Sigmoid colon (tissue), 7 donors: ENCODE results near the gene TRIM54. TPM values are rescaled to one million over a fixed set of nuclear protein-coding genes. Genes with fewer than 3 reads are reported as not detected.
A peak's percentile ranks its signal among the peaks of the same experiment; 100 is the strongest.

ENCODE experiments used
- DNase-seq: peaks from one replicate; pipeline ENCODE4 v3.0.0-alpha.2; 2019
- H3K27ac ChIP-seq, 4 donors: fragments of 200-600 bp; sonication (generic); one replicate each; pipeline ENCODE4 v1.5.1; 2016 to 2019; ENCODE audit warnings: mild to moderate bottlenecking in 1 of 4
- H3K27me3 ChIP-seq, 3 donors: fragments of 200-600 bp; sonication (generic); one replicate each; pipeline ENCODE4 v1.5.1; 2019; ENCODE audit warnings: mild to moderate bottlenecking in 1 of 3
- H3K36me3 ChIP-seq, 4 donors: fragments of 200-600 bp; sonication (generic); one replicate each; pipeline ENCODE4 v1.5.1; 2016 to 2019
- H3K4me1 ChIP-seq, 4 donors: fragments of 200-600 bp; sonication (generic); one replicate each; pipeline ENCODE4 v1.5.1; 2017 to 2019
- H3K4me3 ChIP-seq, 4 donors: fragments of 200-600 bp; sonication (generic); one replicate each; pipeline ENCODE4 v1.5.1; 2017 to 2019; ENCODE audit warnings: mild to moderate bottlenecking in 2 of 4, moderate library complexity in 1 of 4
- H3K9me3 ChIP-seq, 4 donors: fragments of 200-600 bp in 3 of 4; sonication (generic) in 3 of 4; one replicate each; pipeline versions ENCODE4 v1.5.1 to v1.6.1; 2013 to 2019
- EP300 ChIP-seq, 4 donors: sonication (generic); formaldehyde crosslinking; IDR thresholded peaks; one replicate each; pipeline ENCODE4 v1.6.1; 2017; ENCODE audit warnings: antibody characterized with exemption in 4 of 4
- POLR2A ChIP-seq, 2 donors: fragments of 450-650 bp; IDR thresholded peaks; one replicate each; pipeline ENCODE4 v1.6.1; 2016; ENCODE audit warnings: antibody characterized with exemption in 2 of 2, mild to moderate bottlenecking in 2 of 2, moderate library complexity in 2 of 2
- POLR2AphosphoS5 ChIP-seq, 4 donors: sonication (generic); formaldehyde crosslinking; IDR thresholded peaks; one replicate each; pipeline ENCODE4 v1.6.1; 2017; ENCODE audit warnings: antibody characterized with exemption in 4 of 4
- WGBS, 2 donors: extraction: QIAGEN DNeasy Blood & Tissue Kit; methylation state at CpG; one replicate each; pipeline ENCODE4 v1.1.7; 2013; 5-methylcytosine and 5-hydroxymethylcytosine counted together
- intact Hi-C: fragments of 100-400 bp; cut with DNase I; formaldehyde crosslinking; loops from one replicate; pipeline ENCODE4 v1.15.1; 2023
- polyA plus RNA-seq, 3 donors: library from polyadenylated mRNA; stranded (reverse); fragments of 200-250 nt; gene quantifications; one replicate each; pipeline ENCODE4 v1.2.3, GENCODE V29; 2013
- total RNA-seq, 4 donors: library from RNA; depleted of rRNA; stranded (reverse); fragments of >200 nt; gene quantifications; one replicate each; pipeline ENCODE4 v1.1.0, GENCODE V29; 2016
- TF ChIP-seq, protein P1 (sequence below), 4 experiments: fragments of 450-650 bp in 3 of 4; fragments of 200-600 bp in 1 of 4; IDR thresholded peaks; one replicate each; pipeline ENCODE4 v1.5.1; 2016 to 2019; ENCODE audit warnings: antibody characterized with exemption in 4 of 4, mild to moderate bottlenecking in 3 of 4, moderate library complexity in 2 of 4
- donor health status: healthy with polysubstance abuse.
- donor health status: Bipolar disorder and iron deficiency.
- donor health status: healthy.

The TRIM54 gene, protein sequence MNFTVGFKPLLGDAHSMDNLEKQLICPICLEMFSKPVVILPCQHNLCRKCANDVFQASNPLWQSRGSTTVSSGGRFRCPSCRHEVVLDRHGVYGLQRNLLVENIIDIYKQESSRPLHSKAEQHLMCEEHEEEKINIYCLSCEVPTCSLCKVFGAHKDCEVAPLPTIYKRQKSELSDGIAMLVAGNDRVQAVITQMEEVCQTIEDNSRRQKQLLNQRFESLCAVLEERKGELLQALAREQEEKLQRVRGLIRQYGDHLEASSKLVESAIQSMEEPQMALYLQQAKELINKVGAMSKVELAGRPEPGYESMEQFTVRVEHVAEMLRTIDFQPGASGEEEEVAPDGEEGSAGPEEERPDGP
- total RNA-seq (under 1 TPM in 1 of 4 donors, not detected in 3; 0.41 TPM), polyA plus RNA-seq (under 1 TPM in 2 of 3 donors, not detected in 1; 0.16 to 0.46 TPM)

DNA sequence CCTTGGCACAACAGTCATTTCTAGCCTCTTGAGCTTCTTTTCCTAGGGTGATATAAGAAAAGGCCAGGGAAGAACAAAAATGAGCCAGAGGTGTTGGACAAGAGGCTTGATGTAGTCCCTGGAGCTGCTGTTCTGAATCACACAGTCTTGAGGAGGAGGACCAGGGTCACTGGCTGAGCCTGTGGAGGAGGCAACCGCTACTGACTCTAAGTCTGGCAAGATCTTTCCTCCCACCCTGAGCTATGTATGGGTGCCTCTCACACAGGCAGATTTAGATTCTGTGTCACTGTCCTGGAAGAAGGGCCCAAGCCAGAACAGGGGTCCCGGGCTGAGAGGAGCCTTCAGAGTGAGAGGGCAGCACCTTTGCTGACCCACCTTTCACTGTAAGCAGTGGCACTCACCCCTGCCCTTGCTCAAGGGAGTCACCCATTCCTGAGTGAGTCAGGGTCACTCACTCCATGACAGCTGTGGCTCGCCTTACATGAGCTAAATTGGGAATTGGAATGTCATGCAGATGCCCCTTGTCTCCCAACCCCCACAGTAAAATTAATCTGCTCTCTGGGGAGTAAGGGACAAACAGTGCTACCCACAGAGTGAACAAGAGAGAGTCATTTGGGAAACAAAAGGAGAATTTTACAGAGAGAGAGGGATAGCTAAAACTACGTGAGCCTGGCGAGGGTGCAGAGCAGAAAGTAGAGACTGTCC lies at the start of gene TRIM54:
TRIM54 (plus strand) TSS at position 575 of the 705 bp plus-strand sequence. CDS start 303 bp downstream, outside the sequence.
- H3K27me3 ChIP-seq = peaks cover 0 to 35% (median 4%) of the 10 kb centered on the region in 3 donors
- no peak within 1 kb of the TSS for H3K4me3 ChIP-seq
- H3K27ac ChIP-seq = no peak within 1 kb of the TSS
- no peaks in the 10 kb centered on the region for H3K36me3 ChIP-seq
- TF ChIP-seq POLR2A (IDR thresholded peaks at IDR 0.05) (no peak), EP300 (IDR thresholded peaks at IDR 0.05) (no peak), POLR2AphosphoS5 (IDR thresholded peaks at IDR 0.05) (no peak)
- TF ChIP-seq, protein P1, sequence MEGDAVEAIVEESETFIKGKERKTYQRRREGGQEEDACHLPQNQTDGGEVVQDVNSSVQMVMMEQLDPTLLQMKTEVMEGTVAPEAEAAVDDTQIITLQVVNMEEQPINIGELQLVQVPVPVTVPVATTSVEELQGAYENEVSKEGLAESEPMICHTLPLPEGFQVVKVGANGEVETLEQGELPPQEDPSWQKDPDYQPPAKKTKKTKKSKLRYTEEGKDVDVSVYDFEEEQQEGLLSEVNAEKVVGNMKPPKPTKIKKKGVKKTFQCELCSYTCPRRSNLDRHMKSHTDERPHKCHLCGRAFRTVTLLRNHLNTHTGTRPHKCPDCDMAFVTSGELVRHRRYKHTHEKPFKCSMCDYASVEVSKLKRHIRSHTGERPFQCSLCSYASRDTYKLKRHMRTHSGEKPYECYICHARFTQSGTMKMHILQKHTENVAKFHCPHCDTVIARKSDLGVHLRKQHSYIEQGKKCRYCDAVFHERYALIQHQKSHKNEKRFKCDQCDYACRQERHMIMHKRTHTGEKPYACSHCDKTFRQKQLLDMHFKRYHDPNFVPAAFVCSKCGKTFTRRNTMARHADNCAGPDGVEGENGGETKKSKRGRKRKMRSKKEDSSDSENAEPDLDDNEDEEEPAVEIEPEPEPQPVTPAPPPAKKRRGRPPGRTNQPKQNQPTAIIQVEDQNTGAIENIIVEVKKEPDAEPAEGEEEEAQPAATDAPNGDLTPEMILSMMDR (IDR thresholded peaks at IDR 0.05) = no peak
- no peaks in the 10 kb centered on the region for H3K9me3 ChIP-seq
- no peaks in the 10 kb centered on the region for H3K4me1 ChIP-seq
- intact Hi-C loops = loop anchor here (5.0 kb wide), 1 partner anchor 320 kb away; no protein-coding TSS in a partner anchor
- no peak for DNase-seq
- 75 to 80% methylated on average over 5 of the region's 5 CpGs for WGBS, 2 donors

DNA sequence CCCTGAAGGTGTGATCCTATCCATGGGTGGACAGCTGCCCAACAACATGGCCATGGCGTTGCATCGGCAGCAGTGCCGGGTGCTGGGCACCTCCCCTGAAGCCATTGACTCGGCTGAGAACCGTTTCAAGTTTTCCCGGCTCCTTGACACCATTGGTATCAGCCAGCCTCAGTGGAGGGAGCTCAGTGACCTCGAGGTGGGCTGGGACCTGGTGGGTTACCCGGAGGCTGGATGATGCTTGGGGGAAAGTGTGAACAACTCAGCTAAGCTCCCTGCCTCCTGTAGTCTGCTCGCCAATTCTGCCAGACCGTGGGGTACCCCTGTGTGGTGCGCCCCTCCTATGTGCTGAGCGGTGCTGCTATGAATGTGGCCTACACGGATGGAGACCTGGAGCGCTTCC lies 48.9 kb upstream of the TRIM54 start:
- no peaks in the 10 kb centered on the region for H3K27me3 ChIP-seq
- WGBS, 2 donors = 95 to 96% methylated on average over 14 of the region's 14 CpGs
- H3K36me3 ChIP-seq = peaks cover 28 to 100% (median 69%) of the 10 kb centered on the region in 4 donors
- intact Hi-C loops = no loop called here
- DNase-seq = peak; percentile 48
- no peak overlapping the region for H3K4me3 ChIP-seq
- TF ChIP-seq EP300 (IDR thresholded peaks at IDR 0.05) = no peak
- no peak for TF ChIP-seq POLR2A (IDR thresholded peaks at IDR 0.05)
- TF ChIP-seq, protein P1 (IDR thresholded peaks at IDR 0.05) = no peak
- no peak for TF ChIP-seq POLR2AphosphoS5 (IDR thresholded peaks at IDR 0.05)
- H3K4me1 ChIP-seq = no peaks in the 10 kb centered on the region
- no peaks in the 10 kb centered on the region for H3K9me3 ChIP-seq
- H3K27ac ChIP-seq = no peak overlapping the region

DNA sequence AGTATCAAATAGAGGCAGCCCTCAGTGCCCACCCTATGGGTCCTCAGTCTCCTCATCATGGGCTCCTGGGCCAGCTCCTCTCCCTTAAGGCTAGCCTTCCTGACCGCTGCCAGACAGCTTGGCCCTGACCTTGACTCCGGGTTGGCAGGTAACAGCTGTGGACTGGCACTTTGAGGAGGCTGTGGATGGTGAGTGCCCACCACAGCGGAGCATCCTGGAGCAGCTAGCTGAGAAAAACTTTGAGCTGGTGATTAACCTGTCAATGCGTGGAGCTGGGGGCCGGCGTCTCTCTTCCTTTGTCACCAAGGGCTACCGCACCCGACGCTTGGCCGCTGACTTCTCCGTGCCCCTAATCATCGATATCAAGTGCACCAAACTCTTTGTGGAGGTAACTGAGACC lies 46.1 kb upstream of the TRIM54 start:
- intact Hi-C loops = no loop called here
- H3K9me3 ChIP-seq = no peaks in the 10 kb centered on the region
- no peaks in the 10 kb centered on the region for H3K4me1 ChIP-seq
- peaks cover 30 to 100% (median 83%) of the 10 kb centered on the region in 4 donors for H3K36me3 ChIP-seq
- 97% methylated on average over 12 of the region's 12 CpGs for WGBS, 2 donors
- TF ChIP-seq POLR2AphosphoS5 (IDR thresholded peaks at IDR 0.05) (no peak), POLR2A (IDR thresholded peaks at IDR 0.05) (no peak), EP300 (IDR thresholded peaks at IDR 0.05) (no peak)
- TF ChIP-seq, protein P1 (IDR thresholded peaks at IDR 0.05) = no peak
- H3K27ac ChIP-seq = no peak overlapping the region
- no peak overlapping the region for H3K4me3 ChIP-seq
- H3K27me3 ChIP-seq = no peaks in the 10 kb centered on the region
- DNase-seq = peak; percentile 33

DNA sequence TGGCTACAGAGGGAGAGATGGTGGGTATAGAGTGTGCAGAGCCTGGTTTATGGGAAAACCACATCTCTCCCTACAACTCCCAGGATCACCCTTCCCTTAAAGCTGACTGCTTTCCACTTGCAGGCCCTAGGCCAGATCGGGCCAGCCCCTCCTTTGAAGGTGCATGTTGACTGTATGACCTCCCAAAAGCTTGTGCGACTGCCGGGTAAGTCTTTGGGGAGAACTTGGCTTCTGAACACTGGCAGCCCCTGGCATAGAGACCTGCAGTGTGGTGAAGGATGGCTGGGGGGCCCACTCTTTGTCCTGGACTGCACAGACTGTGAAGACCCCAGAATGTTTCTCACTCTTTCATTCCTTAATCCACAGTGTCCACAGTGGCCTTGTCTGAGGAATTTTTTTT lies 45.6 kb upstream of the TRIM54 start:
- TF ChIP-seq EP300 (IDR thresholded peaks at IDR 0.05) (no peak), POLR2A (IDR thresholded peaks at IDR 0.05) (no peak), POLR2AphosphoS5 (IDR thresholded peaks at IDR 0.05) (no peak)
- TF ChIP-seq, protein P1 (IDR thresholded peaks at IDR 0.05) = no peak
- H3K9me3 ChIP-seq = no peaks in the 10 kb centered on the region
- intact Hi-C loops = no loop called here
- no peak overlapping the region for H3K27ac ChIP-seq
- peak; percentile 40 for DNase-seq
- no peaks in the 10 kb centered on the region for H3K27me3 ChIP-seq
- no peaks in the 10 kb centered on the region for H3K4me1 ChIP-seq
- 95 to 98% methylated on average over 3 of the region's 3 CpGs for WGBS, 2 donors
- no peak overlapping the region for H3K4me3 ChIP-seq
- H3K36me3 ChIP-seq = peaks cover 30 to 100% (median 83%) of the 10 kb centered on the region in 4 donors
